ENCODE results near the gene STRC. TPM values are rescaled to one million over a fixed set of nuclear protein-coding genes. Genes with fewer than 3 reads are reported as not detected.

The STRC gene
- total RNA-seq, 3 donors from 2014 or later, result 1.1 to 1.4 (median 1.4) TPM

DNA sequence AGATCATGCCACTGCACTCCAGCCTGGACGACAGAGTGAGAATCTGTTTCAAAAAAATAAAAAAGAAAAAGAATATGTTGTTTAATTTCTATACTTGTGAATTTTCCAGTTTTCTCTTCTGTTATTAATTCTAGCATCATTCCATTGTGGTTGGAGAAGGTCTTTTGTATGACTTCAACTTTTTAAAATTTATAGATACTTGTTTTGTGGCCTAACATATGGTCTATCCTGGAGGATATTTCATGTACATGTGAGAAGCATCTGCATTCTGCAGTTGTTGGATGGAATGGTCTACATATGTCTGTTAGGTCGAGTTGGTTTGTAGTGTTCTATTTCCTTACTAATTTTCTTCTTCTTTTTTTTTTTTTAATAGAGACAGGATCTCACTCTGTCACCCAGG lies 65.6 kb downstream of the STRC start:
- intact Hi-C loops (cut with DNase I, micrococcal nuclease), result no loop called here
- H3K36me3 ChIP-seq (ENCODE audit: low read depth), result no peaks in the 10 kb centered on the region
- DNase-seq, result no peak
- no peak for ATAC-seq
- TF ChIP-seq CTCF (IDR thresholded peaks at IDR 0.05), result no peak
- no peak overlapping the region for H3K4me3 ChIP-seq
- H3K4me1 ChIP-seq (ENCODE audit: low read depth), result no peaks in the 10 kb centered on the region
- no peaks in the 10 kb centered on the region for H3K9me3 ChIP-seq

DNA sequence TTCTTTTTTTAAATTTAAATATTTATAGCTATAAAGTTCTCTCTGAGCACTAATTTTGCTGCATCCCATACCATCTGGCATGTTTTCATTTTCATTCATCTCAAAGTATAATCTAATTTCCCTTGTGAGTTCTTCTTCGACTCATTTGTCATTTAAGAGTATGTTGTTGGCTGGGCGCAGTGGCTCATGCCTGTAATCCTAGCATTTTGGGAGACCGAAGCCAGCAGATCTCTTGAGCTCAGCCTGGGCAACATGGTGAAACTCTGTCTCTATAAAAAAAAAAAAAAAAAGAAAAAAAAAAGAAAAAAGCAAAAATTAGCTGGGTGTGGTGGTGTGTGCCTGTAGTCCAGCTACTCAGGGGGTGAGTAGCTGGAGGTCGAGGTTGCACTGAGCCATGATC lies 66.3 kb downstream of the STRC start:
- Histone ChIP-seq H3K4me1 (ENCODE audit: low read depth) (no peaks in the 10 kb centered on the region), H3K4me3 (no peak overlapping the region), H3K9me3 (no peaks in the 10 kb centered on the region), H3K36me3 (ENCODE audit: low read depth) (no peaks in the 10 kb centered on the region)
- no peak for ATAC-seq
- intact Hi-C loops (cut with DNase I, micrococcal nuclease), result no loop called here
- TF ChIP-seq CTCF (IDR thresholded peaks at IDR 0.05), result no peak
- DNase-seq, result no peak

GRCh38 chr15:43550527-43551363 lies 67.9 kb downstream of the STRC start:
- Histone ChIP-seq H3K9me3 (no peaks in the 10 kb centered on the region), H3K36me3 (ENCODE audit: low read depth) (no peaks in the 10 kb centered on the region), H3K4me3 (no peak overlapping the region), H3K4me1 (ENCODE audit: low read depth) (no peaks in the 10 kb centered on the region)
- intact Hi-C loops (cut with DNase I, micrococcal nuclease), result no loop called here
- ATAC-seq, result no peak
- TF ChIP-seq CTCF (IDR thresholded peaks at IDR 0.05), result no peak
- DNase-seq, result no peak

Other genes with a start within 250 kb of the STRC start
- 10 to 100 TPM; 26.7 to 34.4 (median 29.1) TPM for gene ZSCAN29, start 247.8 kb downstream of the STRC start, total RNA-seq
- gene TUBGCP4, start 247.7 kb downstream of the STRC start, total RNA-seq, result 10 to 100 TPM; 15.9 to 22.7 (median 22.3) TPM
- gene TP53BP1, start 125.6 kb downstream of the STRC start, total RNA-seq, result 10 to 100 TPM; 31.8 to 46.5 (median 41.6) TPM
- gene MAP1A, start 101.2 kb downstream of the STRC start, total RNA-seq, result 10 to 100 TPM in 1 of 3 donors, 1 to 10 TPM in 2; 1.9 to 59.4 (median 7.9) TPM
- gene PPIP5K1, start 28.6 kb downstream of the STRC start, total RNA-seq, result 100 to 1,000 TPM in 1 of 3 donors, 10 to 100 TPM in 2; 65.2 to 126 (median 87.7) TPM
- gene CKMT1B, start 24.8 kb downstream of the STRC start, total RNA-seq, result 100 to 1,000 TPM; 105 to 242 (median 213) TPM
- gene CATSPER2, start 30.0 kb upstream of the STRC start, total RNA-seq, result 10 to 100 TPM in 1 of 3 donors, 1 to 10 TPM in 2; 7.0 to 10.8 (median 8.0) TPM
- gene CKMT1A, start 75.1 kb upstream of the STRC start, total RNA-seq, result 100 to 1,000 TPM in 2 of 3 donors, 10 to 100 TPM in 1; 87.0 to 225 (median 215) TPM
- gene PDIA3, start 127.6 kb upstream of the STRC start, total RNA-seq, result 100 to 1,000 TPM; 214 to 566 (median 262) TPM
- gene ELL3, start 158.2 kb upstream of the STRC start, total RNA-seq, result 10 to 100 TPM; 18.4 to 37.4 (median 22.8) TPM
- 100 to 1,000 TPM; 712 to 944 (median 931) TPM for gene SERF2, start 173.5 kb upstream of the STRC start, total RNA-seq
- gene SERINC4, start 181.4 kb upstream of the STRC start, total RNA-seq, result under 1 TPM; 0.16 to 0.52 (median 0.29) TPM
- gene HYPK, start 181.8 kb upstream of the STRC start, total RNA-seq, result 10 to 100 TPM; 10.4 to 15.5 (median 13.8) TPM
- 10 to 100 TPM; 19.9 to 22.6 (median 20.9) TPM for gene MFAP1, start 205.9 kb upstream of the STRC start, total RNA-seq
- 1 to 10 TPM; 4.1 to 9.1 (median 8.0) TPM for gene WDR76, start 208.2 kb upstream of the STRC start, total RNA-seq

Measured in mucosa of descending colon (tissue), 3 donors.